ELF-1 (cell line): ENCODE measurements around the gene AKR1E2.

Experiments used
- DNase-seq: peaks from one replicate; pipeline ENCODE4 v3.0.0-alpha.2; 2016; ENCODE audit warnings: low read depth, low spot score

AKR1E2 gene

GRCh38 chr10:4894335-4894734, 68.3 kb downstream of the AKR1E2 start:
- no peak for DNase-seq
